ENCODE measurements around the gene RNF181.

The RNF181 gene

DNA sequence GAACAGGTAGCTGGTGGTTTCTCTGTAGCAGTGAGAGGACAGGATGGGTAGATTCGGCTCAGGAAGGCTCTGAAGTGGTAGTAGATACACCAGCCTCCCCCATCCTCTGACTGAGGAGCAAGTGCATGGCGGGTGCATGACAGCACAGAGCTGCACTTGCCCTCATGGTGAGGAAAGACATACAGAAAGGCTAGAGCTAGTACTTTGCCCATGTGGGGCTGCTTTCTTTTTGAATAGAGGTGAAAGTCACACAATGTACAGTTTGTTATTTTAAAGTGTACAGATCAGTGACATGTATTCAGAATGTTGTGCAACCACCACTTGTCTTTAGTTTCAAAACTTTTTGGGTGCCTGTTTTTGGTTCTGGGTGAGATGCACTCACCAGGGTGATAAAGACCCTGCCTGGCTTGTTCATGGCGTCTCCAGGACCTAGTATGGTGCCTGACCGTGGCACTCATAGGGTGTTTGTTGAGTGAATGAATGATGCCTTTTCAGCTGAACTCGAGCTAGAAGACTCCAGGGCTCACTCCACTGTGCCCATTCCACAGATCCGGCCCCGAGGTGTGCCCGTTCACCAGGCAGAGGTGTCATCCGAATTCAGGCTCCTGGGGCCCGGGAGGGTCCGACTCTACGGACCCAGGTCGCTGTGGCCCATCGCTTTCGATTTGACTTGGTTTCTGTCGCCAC is 11.7 kb upstream of the RNF181 start:
- TF ChIP-seq CTCF (IDR thresholded peaks at IDR 0.05; ENCODE audit: insufficient read depth, low read depth, low read length, missing control alignments): no peak
- DNase-seq (ENCODE audit: low read depth): no peak
- no peak overlapping the region for H3K4me3 ChIP-seq (ENCODE audit: low read length)

DNA sequence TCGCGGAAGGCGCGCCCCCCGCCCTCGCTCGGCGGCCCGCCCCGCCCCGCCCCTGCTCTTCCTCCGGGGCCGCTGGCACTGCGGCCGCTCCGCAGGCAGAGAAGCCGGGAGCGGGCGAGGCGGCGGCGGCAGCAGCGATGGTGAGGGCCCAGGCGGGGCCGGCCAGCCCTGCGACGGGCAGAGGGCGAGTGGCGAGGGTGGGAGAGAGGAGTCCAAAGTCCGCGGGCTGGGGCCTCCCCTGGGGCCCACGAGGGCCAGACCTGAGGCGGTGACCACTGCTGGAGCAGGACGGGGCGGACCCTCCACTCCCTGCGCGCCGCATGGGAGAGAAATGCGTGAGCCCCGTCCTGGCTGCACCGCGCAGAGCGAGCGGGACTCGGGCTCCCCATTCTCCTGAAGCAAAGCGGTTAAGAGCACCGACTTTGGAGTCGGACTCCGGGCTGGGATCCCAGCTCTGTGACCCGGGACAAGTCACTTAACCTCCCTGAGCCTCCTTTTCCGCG is 11.1 kb upstream of the RNF181 start, which contains the start of gene VAMP5:
TSS of gene VAMP5 (plus strand) at position 78 of the 503 bp plus-strand sequence. CDS start at position 138, 60 bp downstream.
- H3K4me3 ChIP-seq (ENCODE audit: low read length): no peak within 1 kb of the TSS
- TF ChIP-seq CTCF (IDR thresholded peaks at IDR 0.05; ENCODE audit: insufficient read depth, low read depth, low read length, missing control alignments): no peak
- DNase-seq (ENCODE audit: low read depth): no peak

DNA sequence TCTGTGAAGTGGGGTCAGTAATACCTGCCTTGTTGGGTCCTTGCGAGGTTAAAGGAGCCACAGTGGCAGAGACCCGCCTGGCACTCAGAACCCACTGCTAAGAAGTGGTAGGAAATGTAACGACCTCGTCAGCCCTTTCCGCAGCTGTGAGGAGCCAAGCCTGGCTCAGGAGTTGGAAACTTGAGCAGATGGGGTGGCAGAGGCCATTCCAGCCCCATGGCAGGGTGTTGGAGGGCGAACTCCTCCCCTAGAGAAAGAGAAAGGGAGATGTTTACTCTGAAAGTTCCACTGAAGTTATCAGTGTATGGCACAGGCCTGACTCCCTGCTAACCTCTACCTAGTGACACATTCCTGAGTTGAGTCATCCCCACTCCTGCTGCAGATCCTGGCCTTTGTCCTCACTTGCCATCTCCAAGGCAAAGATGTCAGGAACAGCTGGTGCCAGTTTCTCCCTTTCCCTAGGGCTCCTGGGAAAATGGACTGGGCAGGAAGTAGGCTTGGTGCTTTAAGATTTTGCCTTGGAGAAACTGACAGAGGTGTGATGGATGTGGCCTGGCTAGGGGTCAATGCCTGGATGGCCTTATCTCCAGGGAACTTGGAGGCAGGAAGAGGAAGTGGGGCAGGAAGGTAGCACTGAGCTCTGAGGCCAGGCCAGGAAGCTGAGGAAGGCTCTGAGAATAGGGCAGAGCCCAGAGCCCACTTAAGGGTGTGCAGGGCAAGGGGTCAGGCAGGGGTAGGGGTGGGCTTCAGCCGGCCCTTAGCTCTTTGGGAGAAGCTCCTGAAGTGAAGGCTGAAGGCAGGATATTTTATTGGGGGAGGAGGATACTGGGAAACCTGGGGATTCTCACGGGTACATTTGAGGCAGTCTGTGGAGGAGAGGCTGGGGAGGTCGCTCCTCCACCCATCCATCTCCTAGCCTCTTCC is 10.4 kb upstream of the RNF181 start:
- peak; percentile 85 for DNase-seq (ENCODE audit: low read depth)
- no peak overlapping the region for H3K4me3 ChIP-seq (ENCODE audit: low read length)
- TF ChIP-seq CTCF (IDR thresholded peaks at IDR 0.05; ENCODE audit: insufficient read depth, low read depth, low read length, missing control alignments): no peak

- no peak for TF ChIP-seq CTCF (IDR thresholded peaks at IDR 0.05; ENCODE audit: insufficient read depth, low read depth, low read length, missing control alignments)
- no peak for DNase-seq (ENCODE audit: low read depth)
- H3K4me3 ChIP-seq (ENCODE audit: low read length): no peak overlapping the region
These were observed 9.8 kb upstream of the RNF181 start for GRCh38 chr2:85585781-85586105.

DNA sequence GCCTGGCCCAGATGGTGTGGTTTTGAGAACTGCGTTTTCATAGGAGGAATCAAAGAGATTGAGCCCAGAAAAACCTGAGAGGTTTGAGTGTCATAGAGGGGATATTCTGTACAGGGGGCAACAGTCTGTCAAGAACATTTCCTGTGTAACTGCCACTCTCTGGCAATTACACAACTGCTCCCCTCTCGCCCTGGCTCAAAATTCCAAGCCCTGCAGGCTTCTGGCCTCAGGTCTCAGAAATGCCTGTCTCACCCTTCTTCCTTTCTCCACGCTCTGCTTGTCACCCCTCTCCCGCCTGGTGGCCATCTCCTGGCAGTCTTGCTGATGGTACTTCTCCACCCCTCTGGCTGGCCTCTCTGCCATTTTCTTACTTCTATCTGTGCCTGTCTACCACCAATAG is 7.3 kb upstream of the RNF181 start:
- DNase-seq (ENCODE audit: low read depth): no peak
- TF ChIP-seq CTCF (IDR thresholded peaks at IDR 0.05; ENCODE audit: insufficient read depth, low read depth, low read length, missing control alignments): no peak
- no peak overlapping the region for H3K4me3 ChIP-seq (ENCODE audit: low read length)

DNA sequence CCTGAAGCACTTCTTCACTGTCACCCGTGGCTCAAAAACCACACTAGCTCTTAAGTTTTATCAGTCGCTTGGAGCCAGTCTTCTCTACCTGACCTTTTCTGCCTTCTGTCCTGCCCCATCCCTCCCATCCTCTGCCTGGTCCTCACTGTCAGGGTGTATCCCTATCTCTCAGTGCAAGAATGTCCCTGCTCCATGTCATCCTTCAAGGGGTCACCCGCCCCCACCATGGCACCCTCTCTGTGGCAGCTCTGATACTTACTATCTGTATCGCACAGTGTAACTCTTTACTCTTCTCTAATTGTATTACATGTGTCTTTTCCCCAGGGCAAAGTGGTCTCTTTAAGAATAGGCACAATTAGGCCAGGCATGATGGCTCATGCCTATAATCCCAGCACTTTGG is 6.9 kb upstream of the RNF181 start:
- TF ChIP-seq CTCF (IDR thresholded peaks at IDR 0.05; ENCODE audit: insufficient read depth, low read depth, low read length, missing control alignments): no peak
- no peak overlapping the region for H3K4me3 ChIP-seq (ENCODE audit: low read length)
- DNase-seq (ENCODE audit: low read depth): no peak
